PC-3 (cell line): ENCODE measurements around the gene JADE2.

ENCODE experiments used
- CTCF ChIP-seq: fragments of 300-600 bp; sonication (generic); conservative IDR thresholded peaks from 2 replicates; pipeline ENCODE4 v1.5.1; 2017; ENCODE audit warnings: antibody characterized with exemption, low read depth, mild to moderate bottlenecking, low read length
- EZH2 ChIP-seq: fragments of 300-600 bp; sonication (generic); IDR thresholded peaks from one replicate; pipeline ENCODE4 v1.6.1; 2017; ENCODE audit warnings: antibody characterized with exemption, mild to moderate bottlenecking, low read length; ENCODE audit not compliant: unreplicated experiment
- EZH2phosphoT487 ChIP-seq: fragments of 300-600 bp; sonication (generic); IDR thresholded peaks from 2 replicates; pipeline ENCODE4 v1.6.1; 2018; ENCODE audit warnings: mild to moderate bottlenecking, antibody characterized with exemption, low read length, borderline replicate concordance

- TF ChIP-seq CTCF (no peak), EZH2phosphoT487 (no peak), EZH2 (no peak)
These were observed 22.2 kb upstream of the JADE2 start for GRCh38 chr5:134503088-134503936.
